Mucosa of descending colon (tissue), 3 donors: ENCODE results near the gene NAA16. TPM values are rescaled to one million over a fixed set of nuclear protein-coding genes. Genes with fewer than 3 reads are reported as not detected.

Source experiments
- ATAC-seq: fragments of 200-7000 bp; cut with Tn5 transposase; one replicate; pipeline ENCODE4 v1.9.1; 2020; ENCODE audit warnings: mild to moderate bottlenecking, moderate library complexity
- DNase-seq, 3 donors: peaks; one replicate each; pipeline ENCODE4 v3.0.0-alpha.2; 2020
- H3K36me3 ChIP-seq: fragments of 200-600 bp; one replicate; pipeline ENCODE4 v1.8.0; 2021; ENCODE audit warnings: low read depth, mild to moderate bottlenecking
- H3K4me1 ChIP-seq: fragments of 200-600 bp; one replicate; pipeline ENCODE4 v1.8.0; 2021; ENCODE audit warnings: low read depth, mild to moderate bottlenecking
- H3K4me3 ChIP-seq: fragments of 200-600 bp; one replicate; pipeline ENCODE4 v1.8.0; 2021; ENCODE audit warnings: mild to moderate bottlenecking
- H3K9me3 ChIP-seq: fragments of 200-600 bp; one replicate; pipeline ENCODE4 v1.8.0; 2021; ENCODE audit warnings: mild to moderate bottlenecking
- CTCF ChIP-seq: fragments of 200-600 bp; IDR thresholded peaks from one replicate; pipeline ENCODE4 v1.8.0; 2022; ENCODE audit warnings: antibody characterized with exemption, mild to moderate bottlenecking
- intact Hi-C, 2 donors: fragments of 100-400 bp; cut with DNase I in 1 of 2; cut with micrococcal nuclease in 1 of 2; formaldehyde crosslinking; loops; one replicate each; pipeline versions ENCODE4 v1.11.0 to v1.11.1; 2022; cut with DNase I, micrococcal nuclease
- total RNA-seq, 3 donors: library from RNA; stranded (reverse); fragmentation: NEBNext Ultra II Directional in 2 of 3; extraction: Animal tissue kit (Norgen Biotek cat#: 25700) in 2 of 3; gene quantifications; one replicate each; pipeline versions ENCODE4 v1.2.1 to v1.2.4, GENCODE V29; 2021 to 2023
- donor health status: DM: no; HTN: no; CAD: no; lungs with moderate emphysema.
- donor health status: DM: no; HTN: no; CAD: no.
- donor health status: DM: no; HTN: yes; CAD: no.

NAA16 gene
- total RNA-seq, 3 donors from 2014 or later: 11.0 to 18.6 (median 18.1) TPM

DNA sequence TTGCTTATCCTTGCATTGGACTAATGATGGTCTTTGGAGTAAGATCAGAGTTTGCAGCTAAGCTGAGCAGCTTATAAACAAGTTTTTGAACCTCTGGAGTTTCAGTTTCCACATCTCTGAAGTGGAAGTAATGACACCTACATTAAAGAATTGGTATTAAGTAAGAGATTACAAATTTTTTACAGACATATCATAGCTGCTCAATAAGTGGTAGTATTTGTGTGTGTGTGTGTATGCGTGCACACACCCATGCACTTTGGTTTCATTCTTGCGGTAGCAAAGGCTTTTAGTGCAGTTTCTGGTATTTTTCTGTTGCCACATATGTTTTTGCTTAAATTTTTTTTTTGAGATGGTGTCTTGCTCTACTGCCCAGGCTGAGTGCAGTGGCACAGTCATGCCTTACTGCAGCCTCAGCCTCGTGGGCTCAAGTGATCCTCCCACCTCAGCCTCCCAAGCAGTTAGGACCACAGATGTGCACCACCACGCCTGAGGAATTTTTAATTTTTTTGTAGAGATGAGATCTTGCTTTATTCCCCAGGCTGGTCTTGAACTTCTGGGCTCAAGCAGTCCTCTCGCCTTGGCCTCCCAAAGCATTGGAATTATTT is 4.5 kb downstream of the NAA16 start:
- ATAC-seq (no peak), DNase-seq (no peak)
- intact Hi-C loops: no loop called here
- no peak for TF ChIP-seq CTCF
- H3K4me1 ChIP-seq: peaks cover 11% of the 10 kb centered on the region
- no peak overlapping the region for H3K4me3 ChIP-seq
- no peaks in the 10 kb centered on the region for H3K36me3 ChIP-seq
- no peaks in the 10 kb centered on the region for H3K9me3 ChIP-seq

DNA sequence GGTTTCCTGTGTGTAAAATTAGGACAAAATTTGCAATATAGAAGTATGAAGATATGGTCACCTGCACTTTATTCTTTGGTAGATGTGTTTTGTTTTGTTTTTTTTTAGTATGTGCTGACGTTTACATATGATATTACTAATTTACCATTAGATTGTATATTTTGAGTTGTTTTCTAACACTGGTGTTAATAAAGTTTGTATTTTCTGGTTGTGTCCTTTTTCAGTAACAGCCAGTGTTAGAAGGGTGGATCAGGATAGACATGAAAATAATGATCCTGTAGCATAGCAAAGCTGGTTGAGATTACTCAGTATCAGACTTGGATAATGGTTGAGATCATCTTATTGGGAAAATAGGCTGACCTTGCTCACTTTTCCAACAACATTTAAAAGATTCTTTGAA is 6.2 kb downstream of the NAA16 start:
- no peak for TF ChIP-seq CTCF
- intact Hi-C loops: no loop called here
- Histone ChIP-seq H3K9me3 (no peaks in the 10 kb centered on the region), H3K4me3 (no peak overlapping the region), H3K4me1 (peaks cover 11% of the 10 kb centered on the region), H3K36me3 (no peaks in the 10 kb centered on the region)
- ATAC-seq (no peak), DNase-seq (no peak)

- no peak for TF ChIP-seq CTCF
- intact Hi-C loops: no loop called here
- DNase-seq: no peak
- H3K4me3 ChIP-seq: no peak overlapping the region
- no peaks in the 10 kb centered on the region for H3K9me3 ChIP-seq
- no peak for ATAC-seq
- H3K4me1 ChIP-seq: no peaks in the 10 kb centered on the region
- no peaks in the 10 kb centered on the region for H3K36me3 ChIP-seq
Measured at GRCh38 chr13:41325752-41326151, 14.7 kb downstream of the NAA16 start.

- Histone ChIP-seq H3K9me3 (no peaks in the 10 kb centered on the region), H3K36me3 (no peaks in the 10 kb centered on the region), H3K4me3 (no peak overlapping the region), H3K4me1 (no peaks in the 10 kb centered on the region)
- intact Hi-C loops: no loop called here
- TF ChIP-seq CTCF: no peak
- ATAC-seq (no peak), DNase-seq (no peak)
Measured at GRCh38 chr13:41326661-41327060, 15.6 kb downstream of the NAA16 start.

- no peak overlapping the region for H3K4me3 ChIP-seq
- TF ChIP-seq CTCF: no peak
- intact Hi-C loops: no loop called here
- ATAC-seq: no peak
- H3K9me3 ChIP-seq: no peaks in the 10 kb centered on the region
- H3K36me3 ChIP-seq: no peaks in the 10 kb centered on the region
- H3K4me1 ChIP-seq: no peaks in the 10 kb centered on the region
- no peak for DNase-seq
Measured at GRCh38 chr13:41327994-41328790, 17.1 kb downstream of the NAA16 start.
